HEK293T (cell line): ENCODE data around the gene ANO4.

Source experiments
- BHLHE40 ChIP-seq: fragments of 450-650 bp; IDR thresholded peaks from 2 replicates; pipeline ENCODE4 v1.6.1; 2016; ENCODE audit warnings: mild to moderate bottlenecking, moderate library complexity, borderline replicate concordance
- L3MBTL2 ChIP-seq: fragments of 450-650 bp; conservative IDR thresholded peaks from 2 replicates; pipeline ENCODE4 v1.6.1; 2016; ENCODE audit warnings: mild to moderate bottlenecking
- TARDBP ChIP-seq: fragments of 450-650 bp; IDR thresholded peaks from 2 replicates; pipeline ENCODE4 v1.6.1; 2016

DNA sequence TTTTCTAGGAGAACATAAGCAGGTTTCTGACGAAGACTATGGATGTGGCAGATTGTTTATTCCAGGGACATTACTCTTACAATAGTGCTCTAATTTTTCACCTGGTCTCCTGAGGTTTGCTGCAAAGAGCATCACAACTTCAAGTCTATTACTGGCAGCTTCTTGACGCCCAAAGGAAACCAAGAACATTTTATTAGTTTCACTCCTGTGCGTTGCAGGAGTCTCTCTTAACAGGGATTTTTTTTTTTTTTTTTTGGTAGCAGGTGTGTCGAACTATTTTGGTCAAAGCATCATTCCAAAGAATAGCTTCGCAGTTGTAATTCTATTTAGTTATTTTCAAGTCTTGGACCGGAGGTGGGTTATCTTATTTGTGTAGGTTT is 1.2 kb downstream of the ANO4 start:
- no peak for TF ChIP-seq BHLHE40
- TF ChIP-seq L3MBTL2, result no peak
- no peak for TF ChIP-seq TARDBP
